Naive B cell (primary cell): ENCODE measurements around the gene CD79B. TPM values are rescaled to one million over a fixed set of nuclear protein-coding genes. Genes with fewer than 3 reads are reported as not detected.

Experiments
- ATAC-seq, 2 donors: fragments of 150-1000 bp; cut with Tn5 transposase; 2 replicates each; pipeline ENCODE4 v1.10.0; 2021; ENCODE audit warnings: low read depth in 2 of 2, mild to moderate bottlenecking in 2 of 2, moderate library complexity in 2 of 2
- DNase-seq: peaks from one replicate; pipeline ENCODE4 v3.0.0; 2022
- H3K27ac Mint-ChIP-seq, 6 donors: one replicate each; pipeline ENCODE4 v1.8.0; 2020 to 2022; ENCODE audit warnings: mild to moderate bottlenecking in 6 of 6, mixed read lengths in 6 of 6, moderate library complexity in 5 of 6, inconsistent platforms in 2 of 6
- H3K27me3 Mint-ChIP-seq, 3 donors: one replicate each; pipeline ENCODE4 v1.8.0; 2021 to 2022; ENCODE audit warnings: mixed read lengths in 3 of 3, mild to moderate bottlenecking in 1 of 3
- H3K36me3 Mint-ChIP-seq, 2 donors: one replicate each; pipeline ENCODE4 v1.8.0; 2020 to 2022; ENCODE audit warnings: mixed read lengths in 2 of 2, inconsistent platforms in 1 of 2, mild to moderate bottlenecking in 1 of 2
- H3K4me1 Mint-ChIP-seq, 3 donors: one replicate each; pipeline ENCODE4 v1.8.0; 2020 to 2022; ENCODE audit warnings: mixed read lengths in 3 of 3, inconsistent platforms in 1 of 3, mild to moderate bottlenecking in 1 of 3, moderate library complexity in 1 of 3
- H3K4me3 Mint-ChIP-seq, 8 donors: one replicate each; pipeline ENCODE4 v1.8.0; 2020 to 2022; ENCODE audit warnings: mild to moderate bottlenecking in 8 of 8, mixed read lengths in 8 of 8, moderate library complexity in 8 of 8, inconsistent platforms in 2 of 8
- H3K9me3 Mint-ChIP-seq, 7 donors: one replicate each; pipeline ENCODE4 v1.8.0; 2020 to 2022; ENCODE audit warnings: mixed read lengths in 7 of 7, mild to moderate bottlenecking in 5 of 7, inconsistent platforms in 2 of 7, moderate library complexity in 1 of 7
- polyA plus RNA-seq, 6 donors: library from polyadenylated mRNA; unstranded; fragments of 300-500 nt; fragmentation: Illumina TruSeq; gene quantifications; one replicate each; pipeline ENCODE4 v1.2.3, GENCODE V29; 2021; ENCODE audit warnings: low read depth in 6 of 6

The CD79B gene
- polyA plus RNA-seq, 6 donors from 2014 or later = 2,263 to 2,851 (median 2,433) TPM

DNA sequence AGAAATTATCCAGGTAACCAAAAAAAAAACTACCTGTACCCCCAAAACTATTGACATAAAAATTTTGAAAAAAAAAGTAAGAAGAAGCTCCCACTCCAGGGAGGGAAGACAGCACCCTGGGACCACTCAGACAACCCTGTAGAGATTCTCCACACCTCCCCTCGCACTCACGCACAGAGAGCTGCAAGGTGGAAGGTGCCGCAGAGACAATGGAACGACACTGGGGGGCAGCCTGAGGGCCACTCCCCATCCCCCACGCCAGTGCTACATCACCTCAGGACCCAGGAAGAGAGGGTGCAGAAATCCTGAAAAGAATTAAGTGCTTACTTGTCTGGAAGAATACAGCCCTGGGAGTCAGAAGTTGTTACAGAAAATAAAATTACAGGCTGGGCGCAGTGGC lies 5.2 kb upstream of the CD79B start:
- no peaks in the 10 kb centered on the region for H3K27me3 Mint-ChIP-seq

DNA sequence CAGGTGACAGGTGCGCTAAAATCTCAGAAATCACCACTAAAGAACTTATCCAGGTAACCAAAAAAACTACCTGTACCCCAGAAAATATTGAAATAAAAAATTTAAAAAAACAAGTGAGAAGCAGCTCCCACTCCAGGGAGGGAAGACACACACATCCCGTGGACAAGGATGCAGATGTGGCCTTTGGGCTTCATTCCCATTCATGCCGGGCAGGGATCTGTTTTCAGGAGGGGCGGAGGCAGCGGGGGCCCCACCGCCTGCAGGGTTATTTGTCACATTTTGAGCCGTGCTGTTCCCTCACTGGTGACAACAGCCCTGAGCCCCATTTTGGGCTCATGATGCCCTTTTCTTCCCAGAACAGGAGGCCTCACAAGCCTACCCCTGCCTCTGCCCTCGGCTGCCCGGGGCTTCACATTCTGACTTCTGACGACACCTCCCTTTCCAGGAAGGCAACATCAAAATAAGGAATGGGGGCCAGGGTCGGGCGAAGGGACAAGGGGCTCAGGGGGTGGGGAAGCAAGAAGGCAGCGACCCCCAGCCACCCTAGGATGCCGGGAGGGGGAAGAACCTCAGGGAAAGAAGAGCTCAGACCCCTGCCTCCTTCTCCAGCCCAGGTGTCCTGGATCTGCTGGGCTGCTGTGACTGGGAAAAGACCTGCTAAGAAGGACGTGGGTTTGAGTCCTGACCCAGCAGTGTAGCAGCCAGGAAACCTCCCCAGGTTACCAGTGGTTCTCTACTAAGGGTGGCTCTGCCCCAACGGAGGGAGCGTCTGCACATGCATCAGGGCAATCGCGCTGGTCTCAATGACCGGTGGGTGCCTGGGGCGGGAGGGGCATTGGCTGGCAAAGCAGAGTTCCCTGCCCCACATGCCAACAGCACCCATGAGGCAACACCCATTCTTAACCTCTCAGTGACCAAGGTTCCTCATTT lies 2.3 kb upstream of the CD79B start:
- peaks cover 56 to 71% (median 69%) of the 10 kb centered on the region in 3 donors for H3K4me1 Mint-ChIP-seq
- no peaks in the 10 kb centered on the region for H3K27me3 Mint-ChIP-seq
- H3K27ac Mint-ChIP-seq = peak overlapping the region; percentile 59 to 97 (median 96)
- peaks cover 6 to 28% of the 10 kb centered on the region in 2 donors for H3K36me3 Mint-ChIP-seq
- DNase-seq = peak; percentile 33
- no peak for ATAC-seq
- peaks cover 0 to 4% (median 0%) of the 10 kb centered on the region in 7 donors for H3K9me3 Mint-ChIP-seq
- H3K4me3 Mint-ChIP-seq = peak overlapping the region; percentile 97 to 100 (median 99)

More for the DNA sequence above, 5.2 kb upstream of the CD79B start:
- peak overlapping the region in 5 of 8 donors; percentile 15 to 55 (median 32) for H3K4me3 Mint-ChIP-seq
- ATAC-seq (no peak), DNase-seq (no peak)
- peaks cover 0 to 4% (median 0%) of the 10 kb centered on the region in 7 donors for H3K9me3 Mint-ChIP-seq
- H3K27ac Mint-ChIP-seq = peak overlapping the region in 1 of 6 donors; percentile 75
- no peaks in the 10 kb centered on the region for H3K36me3 Mint-ChIP-seq
- H3K4me1 Mint-ChIP-seq = peaks cover 54 to 89% (median 88%) of the 10 kb centered on the region in 3 donors

DNA sequence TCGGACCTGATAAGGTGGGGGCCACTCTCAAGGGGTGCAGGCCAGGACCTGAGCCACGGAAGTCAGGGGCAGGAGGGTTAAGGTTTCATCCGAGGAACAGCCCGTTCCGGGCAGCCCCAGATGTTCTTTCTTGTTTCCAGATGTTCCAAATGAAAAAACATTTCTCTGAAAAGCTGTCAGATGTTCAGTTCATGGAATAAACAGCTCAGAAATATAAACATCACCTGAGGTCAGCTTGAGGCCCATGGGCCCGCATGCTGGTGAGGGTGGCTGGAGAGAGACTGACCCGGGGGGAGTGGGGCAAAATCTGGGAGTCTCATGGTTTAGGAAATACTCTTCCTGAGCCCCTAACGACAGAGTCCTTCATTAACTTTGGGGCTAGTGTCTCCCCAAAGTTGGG lies 1.5 kb upstream of the CD79B start:
- H3K9me3 Mint-ChIP-seq = peaks cover 0 to 4% (median 0%) of the 10 kb centered on the region in 7 donors
- no peak for DNase-seq
- peaks cover 6 to 32% of the 10 kb centered on the region in 2 donors for H3K36me3 Mint-ChIP-seq
- peak overlapping the region; percentile 97 to 100 (median 99) for H3K4me3 Mint-ChIP-seq
- H3K27me3 Mint-ChIP-seq = no peaks in the 10 kb centered on the region
- ATAC-seq = no peak
- peaks cover 52 to 70% (median 67%) of the 10 kb centered on the region in 3 donors for H3K4me1 Mint-ChIP-seq
- peak overlapping the region; percentile 59 to 97 (median 96) for H3K27ac Mint-ChIP-seq

DNA sequence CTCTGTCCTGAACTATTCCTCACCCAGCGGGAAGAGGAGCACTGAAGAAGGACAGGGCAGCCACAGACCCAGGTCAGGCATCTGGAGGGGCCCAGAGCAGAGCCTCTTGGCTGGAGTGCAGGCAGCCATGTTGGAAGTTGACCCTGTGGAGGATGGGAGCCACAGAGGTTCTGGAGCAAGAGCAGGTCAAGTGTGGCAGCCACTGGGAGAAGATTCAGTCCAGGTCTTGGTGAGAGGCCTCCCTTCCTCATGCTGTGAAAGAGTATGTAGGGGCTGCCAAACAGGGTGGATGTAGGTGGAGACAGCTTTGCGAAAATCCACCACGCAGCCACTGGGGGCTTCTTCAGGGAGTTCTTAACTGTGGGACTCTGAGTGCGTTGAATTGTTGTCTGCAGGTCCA lies 590 bp upstream of the CD79B start:
- peaks cover 48 to 69% (median 64%) of the 10 kb centered on the region in 3 donors for H3K4me1 Mint-ChIP-seq
- peaks cover 6 to 32% of the 10 kb centered on the region in 2 donors for H3K36me3 Mint-ChIP-seq
- peak overlapping the region; percentile 97 to 100 (median 99) for H3K4me3 Mint-ChIP-seq

DNA sequence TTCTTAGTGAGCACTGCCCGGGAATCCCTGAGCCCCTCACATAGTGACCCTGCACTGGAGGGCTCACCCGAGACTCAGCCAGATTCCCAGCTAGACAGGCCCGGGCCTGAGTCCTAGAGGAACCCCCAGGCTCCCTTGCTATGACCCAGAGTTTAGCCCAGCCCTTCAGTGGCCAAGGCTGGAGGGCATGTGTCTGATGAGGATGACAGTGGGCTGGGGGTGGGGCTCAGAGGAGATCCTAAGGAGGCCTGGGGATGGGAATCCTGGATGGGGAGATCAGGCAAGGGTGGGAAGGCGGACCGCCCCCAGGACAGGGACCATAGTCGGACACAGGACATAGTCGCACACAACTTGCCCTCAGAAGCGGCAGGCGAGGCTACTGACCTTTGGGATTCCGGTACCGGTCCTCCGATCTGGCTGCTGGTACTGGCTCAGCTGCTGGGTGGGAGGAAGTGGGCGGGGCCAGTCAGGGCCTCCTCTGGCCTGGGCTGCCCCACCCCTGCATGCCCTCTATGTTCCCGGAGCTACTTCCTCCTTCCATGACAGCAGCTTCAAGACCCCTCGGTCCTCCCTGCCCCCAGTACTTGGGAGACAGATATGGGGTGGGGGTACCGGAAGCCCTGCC lies 1.1 kb downstream of the CD79B start:
- DNase-seq (peak; percentile 69), ATAC-seq (peak; percentile 24 to 25)
- peaks cover 39 to 69% (median 67%) of the 10 kb centered on the region in 3 donors for H3K4me1 Mint-ChIP-seq
- H3K27ac Mint-ChIP-seq = peak overlapping the region; percentile 27 to 96 (median 95)
- peak overlapping the region; percentile 97 to 100 (median 99) for H3K4me3 Mint-ChIP-seq
- peaks cover 0 to 1% (median 0%) of the 10 kb centered on the region in 7 donors for H3K9me3 Mint-ChIP-seq
- H3K27me3 Mint-ChIP-seq = no peaks in the 10 kb centered on the region
- H3K36me3 Mint-ChIP-seq = peaks cover 6 to 32% of the 10 kb centered on the region in 2 donors

More for the DNA sequence above, 590 bp upstream of the CD79B start:
- ATAC-seq = peak; percentile 37 to 53
- peaks cover 0 to 4% (median 0%) of the 10 kb centered on the region in 7 donors for H3K9me3 Mint-ChIP-seq
- no peaks in the 10 kb centered on the region for H3K27me3 Mint-ChIP-seq
- peak overlapping the region; percentile 84 to 97 (median 96) for H3K27ac Mint-ChIP-seq
- no peak for DNase-seq

DNA sequence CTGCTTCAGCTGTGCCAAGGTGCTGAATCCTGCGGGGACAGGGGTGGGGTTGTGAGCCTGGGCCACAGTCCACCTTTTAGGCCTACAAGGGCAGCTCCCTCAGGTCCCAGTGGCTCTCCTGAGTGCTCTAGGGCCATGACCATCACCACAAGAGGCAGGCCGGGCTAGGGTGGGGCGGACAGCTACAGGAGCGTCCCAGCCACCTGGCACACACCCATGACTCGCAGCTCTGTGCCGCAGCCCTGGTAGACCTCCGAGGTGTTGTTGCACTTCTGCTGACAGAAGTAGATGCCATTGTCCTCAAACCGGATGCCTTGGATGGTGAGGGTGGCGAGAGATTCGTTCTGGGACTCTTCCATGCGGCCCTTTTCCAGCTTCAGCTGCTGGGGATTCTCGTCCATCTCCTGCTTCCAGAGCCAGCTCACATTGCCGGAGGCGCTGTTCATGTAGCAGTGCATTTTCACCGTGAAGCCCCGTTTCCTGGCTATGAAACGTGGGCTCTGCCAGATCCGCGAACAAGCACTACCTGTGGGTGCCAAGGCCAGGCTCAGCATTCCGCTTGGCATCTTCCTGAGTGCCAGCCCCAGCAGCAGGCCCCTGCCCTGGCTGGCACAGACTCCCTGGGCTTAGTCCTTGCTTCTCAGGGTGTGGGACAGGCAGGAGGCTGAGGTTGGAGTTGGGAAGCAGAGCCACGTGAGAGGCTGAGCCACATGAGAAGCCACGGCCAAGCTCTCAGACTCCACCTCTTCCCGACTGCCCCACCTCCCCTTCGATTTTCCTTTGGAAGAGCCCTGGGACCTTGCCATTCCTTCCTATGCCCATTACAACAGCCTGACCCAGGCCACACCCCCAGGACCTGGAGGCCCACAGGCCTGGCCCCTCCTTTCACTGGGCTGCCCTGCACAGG lies 2.0 kb downstream of the CD79B start:
- Mint-ChIP-seq H3K4me3 (peak overlapping the region; percentile 97 to 100 (median 99)), H3K4me1 (peaks cover 38 to 69% (median 67%) of the 10 kb centered on the region in 3 donors), H3K27me3 (no peaks in the 10 kb centered on the region), H3K9me3 (peaks cover 0 to 1% (median 0%) of the 10 kb centered on the region in 7 donors), H3K36me3 (peaks cover 6 to 32% of the 10 kb centered on the region in 2 donors), H3K27ac (peak overlapping the region in 5 of 6 donors; percentile 72 to 99 (median 96))
- ATAC-seq = no peak
- no peak for DNase-seq

DNA sequence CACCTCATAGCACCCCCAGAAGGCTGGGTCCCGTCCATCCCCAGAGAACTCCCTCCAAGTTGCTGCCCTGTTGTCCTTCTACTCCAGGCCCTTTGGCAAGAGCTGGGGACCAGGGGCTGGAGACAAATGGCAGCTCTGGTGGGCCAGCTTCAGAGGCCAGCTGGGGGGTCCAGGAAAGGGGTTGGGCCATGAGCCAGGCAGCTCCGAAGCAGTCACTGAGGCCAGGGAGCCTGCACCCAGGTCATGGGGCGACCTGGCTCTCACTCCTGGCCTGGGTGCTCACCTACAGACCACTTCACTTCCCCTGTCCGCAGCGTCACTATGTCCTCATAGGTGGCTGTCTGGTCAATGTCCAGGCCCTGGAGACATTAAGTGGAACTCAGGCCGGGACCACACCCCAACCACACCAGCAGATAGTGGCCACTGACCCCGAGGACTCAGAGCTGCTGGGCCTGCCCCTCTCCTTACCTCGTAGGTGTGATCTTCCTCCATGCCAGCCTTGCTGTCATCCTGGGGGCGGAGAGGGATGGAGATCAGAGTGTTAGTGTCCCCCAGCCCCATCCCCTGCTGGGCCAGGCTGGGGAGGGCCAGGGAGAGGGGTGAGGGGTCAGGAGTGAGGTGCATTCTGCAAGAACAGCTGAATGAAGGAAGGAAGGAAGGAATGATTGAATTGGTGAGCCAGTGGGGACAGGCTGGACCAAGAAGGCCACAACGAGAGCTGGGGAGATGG lies 3.0 kb downstream of the CD79B start:
- Mint-ChIP-seq H3K36me3 (peaks cover 6 to 32% of the 10 kb centered on the region in 2 donors), H3K9me3 (peaks cover 0 to 1% (median 0%) of the 10 kb centered on the region in 7 donors), H3K4me3 (peak overlapping the region; percentile 97 to 100 (median 99)), H3K4me1 (peaks cover 43 to 67% (median 66%) of the 10 kb centered on the region in 3 donors), H3K27me3 (no peaks in the 10 kb centered on the region), H3K27ac (peak overlapping the region in 3 of 6 donors; percentile 74 to 99 (median 96))
- DNase-seq (no peak), ATAC-seq (no peak)

DNA sequence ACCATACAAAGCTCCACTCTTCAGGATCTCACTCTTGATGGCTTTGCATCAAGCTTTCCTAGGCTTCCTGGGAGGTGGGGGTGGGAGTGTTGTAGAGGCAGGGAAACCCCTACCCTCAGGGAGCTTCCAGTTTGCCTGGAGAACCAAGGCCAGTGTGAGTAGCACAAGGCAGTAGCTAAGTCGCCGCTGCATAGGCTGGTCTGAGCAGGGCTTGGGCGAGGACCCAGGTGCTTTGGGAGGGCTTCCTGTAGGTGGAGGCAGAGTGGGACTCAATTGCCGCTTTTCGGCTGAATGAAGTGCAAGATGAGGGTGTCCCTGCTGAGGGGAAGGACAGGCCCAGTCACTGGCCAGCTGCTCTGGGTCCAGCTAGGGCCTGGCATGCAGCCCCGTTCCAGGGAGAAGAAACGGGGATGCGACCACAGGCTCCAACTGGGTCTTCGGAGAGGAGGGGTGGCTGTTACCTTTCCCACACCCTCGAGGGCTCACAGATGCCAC lies 3.9 kb downstream of the CD79B start:
- Mint-ChIP-seq H3K36me3 (peaks cover 6 to 32% of the 10 kb centered on the region in 2 donors), H3K9me3 (peaks cover 0 to 1% (median 0%) of the 10 kb centered on the region in 7 donors), H3K27me3 (no peaks in the 10 kb centered on the region), H3K4me3 (peak overlapping the region; percentile 97 to 100 (median 99)), H3K27ac (peak overlapping the region in 2 of 6 donors; percentile 96 to 99), H3K4me1 (peaks cover 36 to 65% (median 63%) of the 10 kb centered on the region in 3 donors)
- DNase-seq = no peak
- no peak for ATAC-seq

DNA sequence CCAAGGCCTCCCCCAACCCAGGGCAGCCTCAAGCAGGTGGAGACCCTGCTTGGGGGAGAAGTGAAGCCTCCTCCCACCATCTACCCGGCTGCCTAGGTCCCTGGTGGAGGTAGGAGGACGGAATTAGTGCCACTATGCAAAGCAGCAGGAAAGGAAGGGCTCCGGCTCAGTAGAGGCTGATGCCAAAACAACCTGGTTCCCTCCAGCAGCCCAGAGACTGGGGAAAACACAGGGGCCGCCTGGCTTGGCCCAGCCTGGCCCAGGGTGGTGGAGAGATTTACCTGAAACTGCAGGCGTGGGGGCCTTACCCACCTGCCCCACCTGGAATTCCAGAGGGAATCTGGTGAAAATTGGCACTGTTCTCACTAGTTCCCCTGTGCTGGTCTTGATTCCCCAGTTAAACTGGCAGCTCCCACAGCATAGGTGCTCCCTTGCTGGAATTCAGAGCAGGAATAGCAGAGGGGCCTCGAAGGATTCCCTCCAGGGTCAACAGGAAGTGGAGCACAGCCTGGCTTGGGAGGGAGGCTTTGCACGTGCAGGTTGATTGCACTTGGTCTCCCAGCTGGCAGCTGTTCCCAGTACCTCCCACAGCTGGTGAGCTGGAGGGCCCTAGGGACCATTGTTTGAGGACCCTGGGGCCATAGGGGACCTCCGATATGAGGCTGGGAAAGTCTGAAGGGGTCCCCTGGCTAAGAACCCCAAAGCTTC lies 4.5 kb downstream of the CD79B start:
- Mint-ChIP-seq H3K4me3 (peak overlapping the region; percentile 97 to 100 (median 99)), H3K9me3 (peaks cover 0 to 1% (median 0%) of the 10 kb centered on the region in 7 donors), H3K27me3 (no peaks in the 10 kb centered on the region), H3K27ac (peak overlapping the region; percentile 71 to 99 (median 92)), H3K4me1 (peaks cover 32 to 65% (median 63%) of the 10 kb centered on the region in 3 donors), H3K36me3 (peaks cover 6 to 32% of the 10 kb centered on the region in 2 donors)
- DNase-seq (peak; percentile 61), ATAC-seq (peak; percentile 34)

DNA sequence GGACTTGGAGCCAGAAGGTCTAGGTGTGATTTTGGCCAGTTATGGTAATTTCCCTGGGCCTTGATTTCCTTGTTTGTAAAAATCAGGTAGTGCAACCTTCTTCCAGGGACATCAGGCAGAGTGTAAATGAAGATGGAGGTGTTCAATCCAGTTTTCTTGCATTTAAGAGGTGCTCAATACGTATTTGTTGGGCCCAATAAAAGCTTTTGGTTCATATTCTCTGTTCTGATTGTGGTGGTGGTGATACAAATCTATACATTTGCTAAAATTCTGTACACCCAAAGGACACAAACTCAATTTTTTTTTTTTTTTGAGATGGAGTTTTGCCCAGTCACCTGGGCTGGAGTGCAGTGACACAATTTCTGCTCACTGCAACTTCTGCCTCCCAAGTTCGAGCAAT lies 6.0 kb downstream of the CD79B start:
- Mint-ChIP-seq H3K9me3 (peaks cover 0 to 1% (median 0%) of the 10 kb centered on the region in 7 donors), H3K4me3 (peak overlapping the region; percentile 42 to 100 (median 88)), H3K36me3 (peaks cover 6 to 22% of the 10 kb centered on the region in 2 donors), H3K27ac (peak overlapping the region; percentile 91 to 99 (median 98)), H3K27me3 (no peaks in the 10 kb centered on the region), H3K4me1 (peaks cover 38 to 79% (median 69%) of the 10 kb centered on the region in 3 donors)
- DNase-seq (no peak), ATAC-seq (no peak)

DNA sequence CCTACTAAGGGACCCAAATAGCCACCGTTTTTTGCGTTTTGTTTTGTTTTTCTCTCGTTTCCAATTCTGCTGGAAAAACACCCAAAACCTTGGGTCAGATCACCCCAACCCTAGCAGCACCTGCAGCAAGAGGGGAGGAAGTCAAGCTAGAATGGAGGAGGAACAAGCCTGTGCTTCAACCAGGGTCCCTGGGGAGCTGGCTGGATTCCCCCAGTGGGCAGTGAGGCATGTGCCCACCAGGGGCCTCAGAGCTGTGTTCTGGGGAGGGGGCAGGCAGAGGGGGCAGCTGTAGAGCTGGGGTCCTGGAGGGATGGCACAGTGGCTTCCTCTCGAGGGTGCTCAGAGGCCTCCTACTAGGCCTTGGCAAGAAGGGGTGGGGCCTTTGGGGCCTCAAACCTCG lies 6.5 kb downstream of the CD79B start:
- H3K4me3 Mint-ChIP-seq = peak overlapping the region; percentile 55 to 100 (median 90)
- H3K27me3 Mint-ChIP-seq = no peaks in the 10 kb centered on the region
- DNase-seq = peak; percentile 92
- H3K9me3 Mint-ChIP-seq = peaks cover 0 to under 1% (median 0%) of the 10 kb centered on the region in 7 donors
- peak overlapping the region; percentile 91 to 99 (median 98) for H3K27ac Mint-ChIP-seq
- H3K36me3 Mint-ChIP-seq = peaks cover 2 to 16% of the 10 kb centered on the region in 2 donors
- peak; percentile 73 to 75 for ATAC-seq
- peaks cover 35 to 84% (median 75%) of the 10 kb centered on the region in 3 donors for H3K4me1 Mint-ChIP-seq
